NT2/D1 (cell line): ENCODE results near the gene FZD10.

Experiments used
- DNase-seq: peaks from one replicate; pipeline ENCODE4 v3.0.0-alpha.2; 2011; ENCODE audit warnings: low read depth, low spot score
- H3K27me3 ChIP-seq: 2 replicates; pipeline ENCODE4 v1.6.0; 2011; ENCODE audit warnings: mild to moderate bottlenecking; ENCODE audit not compliant: insufficient read length, insufficient read depth
- H3K36me3 ChIP-seq: 2 replicates; pipeline ENCODE4 v1.6.1; 2011; ENCODE audit warnings: mild to moderate bottlenecking, low read length, mixed read lengths; ENCODE audit not compliant: insufficient read depth, insufficient read length
- H3K4me1 ChIP-seq: 2 replicates; pipeline ENCODE4 v1.5.1; 2011; ENCODE audit not compliant: insufficient read depth, insufficient read length
- H3K4me3 ChIP-seq: 2 replicates; pipeline ENCODE4 v1.5.1; 2011; ENCODE audit warnings: low read depth; ENCODE audit not compliant: insufficient read length
- H3K9ac ChIP-seq: 2 replicates; pipeline ENCODE4 v1.6.0; 2011; ENCODE audit warnings: low read depth; ENCODE audit not compliant: insufficient read length
- H3K9me3 ChIP-seq: 2 replicates; pipeline ENCODE4 v1.5.1; 2011; ENCODE audit warnings: mild to moderate bottlenecking, low read length; ENCODE audit not compliant: insufficient read depth
- SUZ12 ChIP-seq: IDR thresholded peaks from 2 replicates; pipeline ENCODE4 v1.6.1; 2011; ENCODE audit not compliant: insufficient read length, insufficient read depth; ENCODE audit errors: extremely low read depth
- YY1 ChIP-seq: IDR thresholded peaks from 2 replicates; pipeline ENCODE4 v1.6.1; 2011; ENCODE audit not compliant: insufficient read length, insufficient read depth
- ZNF274 ChIP-seq: IDR thresholded peaks from 2 replicates; pipeline ENCODE4 v1.6.1; 2011; ENCODE audit warnings: mild to moderate bottlenecking, low read depth, low read length

The FZD10 gene

GRCh38 chr12:130146176-130146931, 15.9 kb upstream of the FZD10 start:
- H3K4me3 ChIP-seq: no peak overlapping the region
- H3K36me3 ChIP-seq: no peaks in the 10 kb centered on the region
- no peaks in the 10 kb centered on the region for H3K9me3 ChIP-seq
- peaks cover 41% of the 10 kb centered on the region for H3K27me3 ChIP-seq
- no peak overlapping the region for H3K9ac ChIP-seq
- TF ChIP-seq ZNF274 (no peak), SUZ12 (no peak), YY1 (no peak)
- H3K4me1 ChIP-seq: no peaks in the 10 kb centered on the region
- no peak for DNase-seq

GRCh38 chr12:130147875-130148596, 14.2 kb upstream of the FZD10 start:
- Histone ChIP-seq H3K9ac (no peak overlapping the region), H3K27me3 (peaks cover 39% of the 10 kb centered on the region), H3K9me3 (no peaks in the 10 kb centered on the region), H3K4me3 (no peak overlapping the region), H3K36me3 (no peaks in the 10 kb centered on the region), H3K4me1 (no peaks in the 10 kb centered on the region)
- no peak for DNase-seq
- TF ChIP-seq ZNF274 (no peak), YY1 (no peak), SUZ12 (no peak)

DNA sequence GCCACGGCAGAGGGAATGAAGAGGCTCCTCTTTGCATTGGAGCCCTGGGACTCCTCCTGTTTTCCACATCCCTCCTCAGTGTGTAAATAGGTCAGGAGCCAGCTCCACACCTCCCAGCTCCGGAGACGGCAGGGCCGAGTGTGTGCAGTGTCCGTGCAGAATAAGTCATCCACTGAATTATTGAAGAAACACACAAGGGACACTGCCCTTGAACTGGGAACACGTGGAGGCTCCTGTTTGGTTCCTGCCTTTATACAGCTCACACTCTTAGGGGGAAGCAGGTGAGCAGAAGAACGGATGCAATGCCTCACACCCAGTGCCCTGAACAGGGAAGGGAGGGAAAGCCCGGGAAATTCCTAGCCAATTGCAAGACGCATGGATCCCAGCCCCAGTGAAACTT, 10.4 kb upstream of the FZD10 start:
- TF ChIP-seq ZNF274: no peak
- no peak for TF ChIP-seq SUZ12
- no peak for TF ChIP-seq YY1
- no peak overlapping the region for H3K9ac ChIP-seq
- no peak overlapping the region for H3K4me3 ChIP-seq
- no peaks in the 10 kb centered on the region for H3K4me1 ChIP-seq
- H3K27me3 ChIP-seq: peaks cover 72% of the 10 kb centered on the region
- peaks cover 4% of the 10 kb centered on the region for H3K36me3 ChIP-seq
- no peak for DNase-seq
- no peaks in the 10 kb centered on the region for H3K9me3 ChIP-seq

DNA sequence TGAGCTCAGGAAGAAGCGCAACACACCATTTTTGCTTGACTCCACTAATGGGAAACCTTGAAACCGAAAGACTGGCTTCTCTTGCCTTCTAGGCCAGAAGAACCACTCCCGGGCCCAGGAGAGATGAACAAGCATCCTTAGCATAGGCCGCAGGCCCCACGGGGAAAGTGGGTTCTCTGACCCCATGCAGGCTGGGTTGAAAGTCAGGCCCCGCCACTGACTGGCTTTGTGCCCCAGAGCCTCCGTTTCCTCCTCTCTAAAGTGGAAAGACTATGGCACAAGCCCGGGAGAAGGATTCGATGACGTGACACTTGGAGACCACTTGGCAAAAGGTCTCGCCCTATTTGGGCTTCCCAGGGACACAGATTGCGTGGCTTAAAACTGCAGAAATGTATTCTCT, 9.9 kb upstream of the FZD10 start:
- H3K36me3 ChIP-seq: peaks cover 4% of the 10 kb centered on the region
- DNase-seq: no peak
- H3K4me3 ChIP-seq: no peak overlapping the region
- H3K27me3 ChIP-seq: peaks cover 74% of the 10 kb centered on the region
- no peaks in the 10 kb centered on the region for H3K4me1 ChIP-seq
- H3K9ac ChIP-seq: no peak overlapping the region
- TF ChIP-seq ZNF274 (no peak), SUZ12 (no peak), YY1 (no peak)
- H3K9me3 ChIP-seq: no peaks in the 10 kb centered on the region

DNA sequence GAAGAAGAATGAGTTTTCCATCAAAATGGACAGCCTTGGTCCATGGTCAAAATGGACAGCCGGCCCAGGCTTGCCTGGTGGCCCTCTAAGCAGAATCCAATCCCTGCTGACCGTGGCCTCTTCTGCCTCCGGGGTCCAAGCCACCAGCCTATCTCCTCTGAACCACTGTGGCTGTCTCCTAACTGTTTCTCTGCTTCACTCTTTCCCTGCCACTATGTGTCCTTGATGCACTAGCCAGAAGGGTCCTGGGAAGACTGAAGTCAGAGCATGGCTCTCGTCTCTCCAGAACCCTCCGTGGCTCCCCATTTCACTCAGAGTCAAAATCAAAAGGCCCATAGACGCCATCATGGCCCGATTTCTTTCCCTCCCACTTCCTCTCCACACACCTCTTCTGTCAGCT, 8.5 kb upstream of the FZD10 start:
- Histone ChIP-seq H3K36me3 (peaks cover 4% of the 10 kb centered on the region), H3K4me1 (peaks cover 2% of the 10 kb centered on the region), H3K9me3 (no peaks in the 10 kb centered on the region), H3K27me3 (peaks cover 80% of the 10 kb centered on the region), H3K9ac (no peak overlapping the region), H3K4me3 (no peak overlapping the region)
- TF ChIP-seq YY1: no peak
- TF ChIP-seq SUZ12: no peak
- no peak for TF ChIP-seq ZNF274
- DNase-seq: no peak

DNA sequence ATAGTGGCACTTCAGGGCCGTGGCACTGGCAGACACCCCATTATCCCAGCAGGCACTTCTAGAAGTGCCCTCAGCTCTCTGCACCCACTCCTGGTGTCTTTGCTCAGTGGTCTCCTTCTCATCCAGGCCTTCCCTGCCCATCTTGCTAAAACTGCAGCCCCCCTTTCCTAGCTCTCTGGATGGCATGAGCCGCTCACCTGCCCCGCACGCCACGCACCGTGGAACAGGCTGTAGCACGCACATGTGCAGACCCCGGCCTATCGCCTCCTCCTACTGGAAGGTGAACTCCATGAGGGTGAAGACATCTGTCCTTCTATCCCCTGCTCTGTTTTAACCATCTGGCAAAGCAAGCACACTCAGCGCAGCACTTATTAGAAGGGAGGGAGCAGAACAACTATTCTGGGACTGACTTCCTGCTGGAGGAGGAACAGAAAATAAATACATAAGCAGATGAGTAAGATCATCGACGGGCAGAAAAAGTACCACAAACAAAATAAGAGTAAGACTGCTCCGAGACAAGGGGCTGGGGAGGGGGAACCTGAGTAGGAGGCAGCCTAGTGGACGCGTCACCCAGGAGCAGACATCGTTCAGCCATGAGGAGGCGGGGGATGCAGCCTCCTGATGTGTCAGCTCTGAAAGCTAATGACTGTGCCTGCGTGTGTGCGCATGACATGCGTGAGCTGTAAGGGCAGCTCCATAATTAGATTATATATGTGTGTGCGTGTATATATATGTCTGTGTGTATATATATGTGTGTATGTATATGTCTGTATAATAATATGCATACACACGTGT, 7.8 kb upstream of the FZD10 start:
- TF ChIP-seq SUZ12: no peak
- TF ChIP-seq ZNF274: no peak
- no peak for TF ChIP-seq YY1
- Histone ChIP-seq H3K4me1 (peaks cover 2% of the 10 kb centered on the region), H3K27me3 (peaks cover 83% of the 10 kb centered on the region), H3K4me3 (no peak overlapping the region), H3K36me3 (peaks cover 4% of the 10 kb centered on the region), H3K9ac (no peak overlapping the region), H3K9me3 (no peaks in the 10 kb centered on the region)
- no peak for DNase-seq
